ENCODE measurements around the gene SUGT1.

- TF ChIP-seq, protein P1, sequence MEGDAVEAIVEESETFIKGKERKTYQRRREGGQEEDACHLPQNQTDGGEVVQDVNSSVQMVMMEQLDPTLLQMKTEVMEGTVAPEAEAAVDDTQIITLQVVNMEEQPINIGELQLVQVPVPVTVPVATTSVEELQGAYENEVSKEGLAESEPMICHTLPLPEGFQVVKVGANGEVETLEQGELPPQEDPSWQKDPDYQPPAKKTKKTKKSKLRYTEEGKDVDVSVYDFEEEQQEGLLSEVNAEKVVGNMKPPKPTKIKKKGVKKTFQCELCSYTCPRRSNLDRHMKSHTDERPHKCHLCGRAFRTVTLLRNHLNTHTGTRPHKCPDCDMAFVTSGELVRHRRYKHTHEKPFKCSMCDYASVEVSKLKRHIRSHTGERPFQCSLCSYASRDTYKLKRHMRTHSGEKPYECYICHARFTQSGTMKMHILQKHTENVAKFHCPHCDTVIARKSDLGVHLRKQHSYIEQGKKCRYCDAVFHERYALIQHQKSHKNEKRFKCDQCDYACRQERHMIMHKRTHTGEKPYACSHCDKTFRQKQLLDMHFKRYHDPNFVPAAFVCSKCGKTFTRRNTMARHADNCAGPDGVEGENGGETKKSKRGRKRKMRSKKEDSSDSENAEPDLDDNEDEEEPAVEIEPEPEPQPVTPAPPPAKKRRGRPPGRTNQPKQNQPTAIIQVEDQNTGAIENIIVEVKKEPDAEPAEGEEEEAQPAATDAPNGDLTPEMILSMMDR (IDR thresholded peaks at IDR 0.05; ENCODE audit: poor library complexity) = no peak
- TF ChIP-seq EZH2 (IDR thresholded peaks at IDR 0.05; ENCODE audit: borderline replicate concordance) (no peak), EZH2phosphoT487 (IDR thresholded peaks at IDR 0.05; ENCODE audit: low read depth, severe bottlenecking, unreplicated experiment) (no peak)
Measured at GRCh38 chr13:52736891-52737290, 84.3 kb downstream of the SUGT1 start.

Measured in hepatocyte (in vitro differentiated cells).